Midbrain (tissue), 1 donor: ENCODE results near the gene DGCR2.
"Not testable (repeated sequence)": the region's sequence is repeated elsewhere in the genome, so short reads cannot be mapped to it uniquely, and the experiment has no call there.

Experiments
- DNase-seq: peaks from one replicate; lab custom pipeline; 2025; lab: John Stamatoyannopoulos, UW

The DGCR2 gene

GRCh38 chr22:19082101-19082500, 40.1 kb downstream of the DGCR2 start:
- DNase-seq, result no peak

DNA sequence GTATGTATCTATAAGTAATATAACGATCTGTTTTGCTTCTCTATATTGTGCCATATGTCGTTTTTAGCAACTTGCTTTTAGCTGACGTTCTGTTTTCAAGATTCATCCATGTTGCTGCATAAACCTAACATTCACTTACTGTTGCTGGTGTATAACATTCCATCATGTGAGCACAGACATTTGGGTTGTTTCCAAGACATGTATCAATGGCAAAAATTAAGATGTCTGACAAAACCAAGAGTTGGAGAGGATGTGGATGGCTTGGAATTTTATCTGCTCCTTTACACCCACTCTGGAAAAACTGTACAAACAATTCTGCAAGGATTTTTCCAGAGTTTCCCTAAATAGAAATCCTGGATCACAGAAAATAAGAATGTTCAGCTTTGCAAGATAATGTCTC, 40.9 kb downstream of the DGCR2 start:
- DNase-seq, result no peak

DNA sequence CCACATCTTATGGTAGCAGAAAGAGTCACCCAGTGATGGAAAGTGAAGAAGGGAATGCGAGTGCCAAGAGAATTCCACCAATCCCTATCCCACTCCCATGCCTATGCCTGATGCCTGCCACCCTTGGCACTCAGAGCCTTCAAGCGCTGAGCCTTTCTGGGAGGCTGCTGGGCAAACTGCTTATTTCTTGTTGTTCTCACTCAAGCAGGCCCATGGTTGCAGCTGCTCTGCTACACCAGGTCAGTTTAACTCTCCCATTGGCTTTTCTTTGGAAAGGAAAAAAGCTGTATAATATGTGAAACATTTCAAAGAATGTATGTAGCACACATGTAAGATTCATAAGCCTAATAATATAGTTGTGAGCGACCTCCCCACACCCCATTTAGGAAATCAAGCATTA, 41.4 kb downstream of the DGCR2 start:
- no peak for DNase-seq

DNA sequence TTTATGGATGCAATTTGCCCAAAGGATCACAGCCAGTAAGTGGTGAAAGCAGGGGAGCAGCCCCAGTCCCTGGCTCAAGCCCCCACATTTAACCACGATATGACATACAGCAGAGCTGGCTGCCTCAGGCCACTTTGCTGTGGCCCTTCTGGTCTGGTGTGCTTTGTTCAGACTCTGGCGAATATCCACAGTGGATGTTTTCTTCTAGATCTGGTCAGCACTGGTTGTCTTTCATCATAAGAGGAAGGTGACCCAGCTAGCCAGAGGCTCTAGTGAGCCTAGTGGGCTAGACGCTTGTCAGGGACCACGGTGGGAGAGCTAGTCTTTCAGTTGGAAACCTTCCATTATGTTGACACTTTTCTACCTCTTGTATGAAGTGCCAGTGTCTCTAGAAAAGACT, 42.5 kb downstream of the DGCR2 start:
- no peak for DNase-seq

GRCh38 chr22:19075404-19075803, 46.8 kb downstream of the DGCR2 start:
- no peak for DNase-seq

DNA sequence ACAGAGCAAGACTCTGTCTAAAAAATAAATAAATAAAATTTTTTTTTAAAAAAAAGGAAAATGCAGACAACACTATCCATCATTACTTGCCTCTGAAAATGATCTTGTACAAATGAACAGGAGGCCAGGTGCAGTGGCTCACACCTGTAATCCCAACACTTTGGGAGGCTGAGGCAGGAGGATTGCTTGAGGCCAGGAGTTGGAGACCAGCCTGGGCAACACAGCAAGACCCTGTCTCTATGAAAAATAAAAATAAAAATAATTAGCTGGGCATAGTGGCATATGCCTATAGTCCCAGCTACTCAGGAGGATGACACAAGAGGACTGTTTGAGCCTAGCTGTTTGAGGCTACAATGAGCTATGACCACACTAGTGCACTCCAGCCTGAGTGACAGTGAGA, 49.4 kb downstream of the DGCR2 start:
- DNase-seq, result not testable (repeated sequence)

DNA sequence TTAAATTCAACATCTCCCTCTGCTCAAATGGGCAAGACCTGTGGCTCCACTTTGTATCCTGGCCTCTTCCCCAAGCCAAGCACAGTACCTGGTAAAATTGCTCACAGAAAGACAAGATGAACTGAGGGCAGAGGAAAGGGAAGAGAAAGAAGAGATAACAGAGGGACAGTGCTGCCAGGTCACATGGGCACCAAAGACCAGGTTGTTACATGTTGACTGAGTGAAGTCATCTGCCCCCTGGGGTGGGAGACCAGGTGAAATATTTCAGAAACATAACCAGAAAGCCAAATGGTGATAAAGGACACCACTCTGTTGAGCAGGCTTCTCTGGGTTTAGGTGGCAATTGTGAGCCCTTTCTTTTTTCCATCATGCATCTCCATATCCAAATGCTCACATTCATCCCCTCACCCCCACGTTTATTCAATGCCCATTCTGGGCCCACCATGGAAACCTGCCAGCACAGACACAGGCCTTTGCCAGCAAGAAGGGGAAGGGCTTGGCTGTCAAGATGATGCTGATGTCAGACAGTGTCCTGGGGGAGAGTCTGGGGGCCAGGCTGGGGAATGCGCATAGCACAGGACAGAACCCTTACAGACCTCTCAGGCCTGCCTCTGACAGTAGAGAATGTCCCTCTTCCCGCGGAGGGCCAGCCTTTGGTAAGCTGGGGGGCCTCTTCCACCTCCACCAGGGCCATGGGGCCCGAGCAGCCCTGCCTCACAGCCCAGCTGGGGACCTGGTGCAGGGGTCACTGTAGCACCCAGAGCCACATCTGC, 51.6 kb downstream of the DGCR2 start:
- DNase-seq, result no peak

DNA sequence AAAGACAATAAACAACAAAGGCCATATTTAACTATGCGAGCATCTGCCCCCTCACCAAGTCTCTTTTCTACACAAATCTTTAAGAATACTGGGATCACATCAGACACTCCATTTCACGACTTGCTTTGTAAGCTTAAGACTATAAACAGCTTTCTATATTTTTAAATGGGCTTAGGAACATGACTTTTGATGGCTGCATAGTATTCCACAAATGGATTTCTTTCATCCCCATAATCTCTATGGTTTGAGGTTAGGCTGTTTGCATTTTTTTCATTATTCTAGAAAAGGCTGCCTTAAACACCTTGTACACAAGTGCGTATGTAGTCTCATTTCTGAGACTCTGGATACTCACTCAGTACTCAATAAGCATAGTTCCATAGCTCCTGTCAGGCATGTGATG, 52.8 kb downstream of the DGCR2 start:
- no peak for DNase-seq

DNA sequence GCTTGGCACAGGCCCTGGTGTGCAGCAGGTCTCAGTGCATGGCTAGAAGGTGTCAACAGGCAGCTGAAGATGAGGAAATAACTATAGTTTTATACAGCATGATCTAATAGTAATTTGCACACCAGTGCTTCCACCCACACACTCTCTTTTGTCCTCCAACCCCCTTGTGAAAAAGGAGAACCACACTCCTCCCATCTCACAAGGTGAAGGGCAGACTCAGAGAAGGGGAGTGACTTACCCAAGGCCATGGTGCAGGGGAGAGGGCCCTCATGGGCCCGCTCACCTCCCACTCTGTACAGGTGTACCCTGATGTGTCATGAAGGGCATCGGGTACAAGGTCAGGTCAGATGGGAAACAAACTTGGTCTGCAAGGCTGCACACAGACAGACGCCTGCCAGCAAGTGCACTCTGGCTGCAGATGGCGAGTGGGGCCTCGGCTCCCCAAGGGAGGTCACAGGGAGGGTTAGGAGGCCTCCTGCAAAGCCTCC, 53.4 kb downstream of the DGCR2 start:
- DNase-seq, result no peak

GRCh38 chr22:19067696-19068348, 54.4 kb downstream of the DGCR2 start:
- DNase-seq, result no peak

DNA sequence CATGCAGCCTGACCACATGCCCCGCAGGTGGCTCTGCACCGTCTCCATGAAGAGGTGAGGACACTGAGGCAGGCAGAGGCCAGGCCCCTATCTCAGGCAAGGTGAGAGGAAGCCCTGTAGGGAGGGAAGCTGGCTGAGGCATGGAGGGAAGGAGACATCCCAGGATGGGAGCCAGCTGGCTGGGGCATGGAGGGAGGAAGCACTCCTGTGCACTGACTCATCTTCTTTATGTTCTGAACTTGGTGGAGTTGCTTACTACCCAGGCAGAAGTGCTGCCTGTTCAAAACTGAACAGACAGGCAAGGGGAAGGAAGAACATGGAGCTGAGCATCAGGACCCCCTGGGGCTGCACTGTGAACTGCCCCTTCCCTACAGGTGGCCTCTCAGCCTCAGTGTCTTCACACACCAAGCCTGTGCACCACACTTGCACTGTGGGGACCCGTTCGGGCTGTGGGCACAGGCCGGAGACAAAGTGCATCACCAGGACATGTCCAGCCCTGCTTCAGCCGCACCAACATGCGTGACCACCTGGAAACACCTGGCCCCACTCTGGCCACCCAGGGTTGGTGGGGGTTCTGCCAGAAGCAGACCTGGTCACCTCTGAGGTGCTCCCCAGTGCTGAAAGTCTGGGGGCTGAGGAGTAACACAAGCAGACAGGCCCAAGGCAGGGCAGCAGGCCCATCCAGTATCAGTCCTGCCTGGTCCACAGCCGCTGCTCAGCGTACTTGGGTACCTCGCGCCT, 55.5 kb downstream of the DGCR2 start:
- no peak for DNase-seq

GRCh38 chr22:19065929-19066328, 56.3 kb downstream of the DGCR2 start:
- no peak for DNase-seq

- no peak for DNase-seq
Observed at GRCh38 chr22:19065298-19065859, 56.8 kb downstream of the DGCR2 start.

DNA sequence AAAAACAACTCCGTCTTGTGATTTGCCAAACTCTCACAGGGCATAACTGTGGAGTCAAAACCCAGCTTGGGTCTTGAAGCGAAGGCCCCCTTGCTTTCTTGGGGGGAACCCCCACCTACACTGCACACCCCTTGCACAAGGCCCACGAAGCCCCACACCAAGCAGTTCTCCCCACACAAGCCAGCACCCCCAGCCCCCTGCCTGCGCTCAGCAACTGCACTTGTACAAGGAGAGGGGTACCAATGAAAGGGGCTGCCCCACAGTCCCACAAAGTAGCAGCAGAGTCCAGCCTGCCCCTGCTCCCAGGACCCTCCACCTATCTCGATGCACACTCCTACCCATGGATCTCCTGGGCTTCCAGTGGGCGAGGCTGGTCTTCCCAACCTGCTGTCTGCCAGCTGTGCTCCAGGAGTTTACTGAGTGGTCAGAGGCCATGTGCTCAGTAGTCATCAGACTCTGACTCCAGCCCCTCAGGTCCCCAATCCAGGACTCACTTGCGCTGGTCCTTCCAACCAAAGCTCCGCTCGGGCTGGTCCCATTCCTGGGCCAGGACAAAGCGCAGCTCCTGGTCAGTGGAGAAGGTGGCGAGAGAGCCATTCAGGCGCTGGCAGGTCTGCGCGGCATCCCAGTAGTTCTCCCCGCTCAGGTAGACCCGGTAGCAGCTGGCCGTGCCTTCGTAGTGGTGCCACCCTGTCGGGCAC, 57.7 kb downstream of the DGCR2 start:
- DNase-seq, result no peak

- no peak for DNase-seq
Observed at GRCh38 chr22:19063581-19064353, 58.4 kb downstream of the DGCR2 start.

DNA sequence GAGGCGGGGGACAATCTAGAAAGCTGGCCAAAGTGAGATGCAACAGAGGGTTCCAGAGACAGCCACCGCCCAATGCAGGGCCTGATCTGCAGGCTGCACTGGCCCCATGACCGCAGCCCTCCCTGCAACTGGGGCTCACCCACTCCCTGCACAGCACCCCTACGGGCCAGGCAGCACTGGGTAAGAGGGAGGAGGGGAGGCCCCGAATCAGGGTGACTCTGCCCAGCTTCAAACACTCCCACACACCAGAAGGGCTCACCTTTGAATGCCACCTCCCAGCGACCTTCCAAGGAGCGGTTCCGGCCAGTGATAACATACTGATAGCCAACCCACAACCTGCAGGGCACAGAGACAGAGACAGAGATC, 59.3 kb downstream of the DGCR2 start:
- no peak for DNase-seq

DNA sequence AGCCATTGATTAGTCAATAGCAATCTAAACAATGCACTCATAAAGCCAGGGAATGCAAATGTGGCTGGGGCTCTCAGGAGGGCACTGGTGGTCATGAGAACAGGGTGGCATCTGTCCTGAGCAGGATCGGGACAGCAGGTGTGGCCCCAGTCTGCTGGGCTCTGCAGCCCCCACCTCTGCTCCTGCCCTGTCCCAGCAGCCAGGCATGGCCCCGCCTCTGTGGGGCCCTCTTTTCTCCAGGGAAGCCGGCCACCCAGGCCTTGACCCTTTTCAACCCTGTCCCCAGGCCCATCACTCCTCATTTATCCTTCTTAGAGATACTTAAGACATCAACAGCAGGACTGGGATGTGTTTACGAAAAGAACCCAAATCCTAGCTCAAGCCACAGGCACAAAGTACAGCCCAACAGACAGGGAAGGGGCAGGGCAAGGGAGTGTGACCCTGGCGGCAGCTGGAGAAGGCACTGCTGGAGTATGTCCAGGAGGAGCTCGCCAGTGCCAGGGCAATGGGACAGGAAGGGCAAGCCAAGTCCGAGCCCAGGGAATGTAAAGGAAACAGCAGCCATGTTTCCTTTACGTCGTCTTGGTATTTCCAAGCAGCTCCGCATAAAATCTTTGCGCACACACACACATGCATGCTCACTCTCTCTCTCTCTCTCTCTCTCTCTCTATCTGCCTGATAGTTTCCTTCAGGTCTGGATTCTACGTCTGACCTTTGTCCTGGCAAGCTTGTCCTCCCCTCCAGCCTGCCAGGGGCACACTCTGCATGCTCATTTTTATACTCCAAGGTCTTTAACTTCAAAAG, 59.9 kb downstream of the DGCR2 start:
- no peak for DNase-seq

- DNase-seq, result no peak
Observed at GRCh38 chr22:19061471-19062138, 60.6 kb downstream of the DGCR2 start.

GRCh38 chr22:19060356-19061009, 61.7 kb downstream of the DGCR2 start:
- DNase-seq, result no peak
